ENCODE data around the gene ATOH8.
A peak's percentile ranks its signal among the peaks of the same experiment; 100 is the strongest.

The ATOH8 gene

GRCh38 chr2:85736456-85737355 lies 17.1 kb upstream of the ATOH8 start:
- no peak for DNase-seq

GRCh38 chr2:85737481-85737880 lies 16.3 kb upstream of the ATOH8 start:
- no peak for DNase-seq

GRCh38 chr2:85737961-85738360 lies 15.8 kb upstream of the ATOH8 start:
- no peak for DNase-seq

GRCh38 chr2:85740193-85740592 lies 13.6 kb upstream of the ATOH8 start:
- no peak for DNase-seq

GRCh38 chr2:85741211-85741832 lies 12.5 kb upstream of the ATOH8 start:
- no peak for DNase-seq

GRCh38 chr2:85741833-85742455 lies 11.8 kb upstream of the ATOH8 start:
- DNase-seq: no peak

- no peak for DNase-seq
These were observed 10.3 kb upstream of the ATOH8 start for GRCh38 chr2:85743304-85743978.

- no peak for DNase-seq
These were observed 9.7 kb upstream of the ATOH8 start for GRCh38 chr2:85744055-85744454.

GRCh38 chr2:85744741-85745601 lies 8.8 kb upstream of the ATOH8 start:
- no peak for DNase-seq

GRCh38 chr2:85745619-85746018 lies 8.2 kb upstream of the ATOH8 start:
- no peak for DNase-seq

GRCh38 chr2:85746321-85747004 lies 7.3 kb upstream of the ATOH8 start:
- no peak for DNase-seq

GRCh38 chr2:85747441-85747840 lies 6.3 kb upstream of the ATOH8 start:
- DNase-seq: no peak

GRCh38 chr2:85748039-85748734 lies 5.6 kb upstream of the ATOH8 start:
- DNase-seq: no peak

GRCh38 chr2:85748985-85749875 lies 4.6 kb upstream of the ATOH8 start:
- DNase-seq: no peak

GRCh38 chr2:85750587-85751575 lies 2.9 kb upstream of the ATOH8 start:
- DNase-seq: peak in 1 of 2 experiments; percentile 30

GRCh38 chr2:85751627-85752026 lies 2.2 kb upstream of the ATOH8 start:
- no peak for DNase-seq

GRCh38 chr2:85753035-85753524 lies 711 bp upstream of the ATOH8 start:
- no peak for DNase-seq

GRCh38 chr2:85754313-85755095 lies 713 bp downstream of the ATOH8 start:
- no peak for DNase-seq

Data from NCI-H187 (cell line).